K562 (cell line): Measurements from ENCODE around the gene BCL7B. TPM values are rescaled to one million over a fixed set of nuclear protein-coding genes. Genes with fewer than 3 reads are reported as not detected.
A peak's percentile ranks its signal among the peaks of the same experiment; 100 is the strongest.

Experiments used
- DIDO1 ChIP-seq: fragments of 450-650 bp; IDR thresholded peaks from 2 replicates; pipeline ENCODE4 v1.6.1; 2016; ENCODE audit warnings: low read depth, missing biosample characterization, missing genetic modification characterization
- EWSR1 ChIP-seq: fragments of 450-650 bp; IDR thresholded peaks from 2 replicates; pipeline ENCODE4 v1.6.1; 2018; ENCODE audit warnings: borderline replicate concordance, mild to moderate bottlenecking, low read depth, moderate library complexity; ENCODE audit not compliant: partially characterized antibody
- FOS ChIP-seq: IDR thresholded peaks from 3 replicates; pipeline ENCODE4 v1.6.1; 2011; ENCODE audit not compliant: insufficient read length; ENCODE audit errors: extremely low read depth
- KDM1A ChIP-seq, 2 experiments: fragments of 450-650 bp; IDR thresholded peaks; 2 replicates each; pipeline ENCODE4 v1.6.1; 2016; ENCODE audit warnings: mild to moderate bottlenecking in 2 of 2
- MGA ChIP-seq: fragments of 450-650 bp; IDR thresholded peaks from 2 replicates; pipeline ENCODE4 v1.6.1; 2016; ENCODE audit warnings: mild to moderate bottlenecking, moderate library complexity
- SMAD3 ChIP-seq: fragments of 450-650 bp; formaldehyde crosslinking; conservative IDR thresholded peaks from 2 replicates; pipeline ENCODE4 v1.4.0; 2020; ENCODE audit warnings: mild to moderate bottlenecking
- TAF15 ChIP-seq: fragments of 200-400 bp; formaldehyde crosslinking; IDR thresholded peaks from 2 replicates; pipeline ENCODE4 v1.6.1; 2017; ENCODE audit warnings: mild to moderate bottlenecking, low read depth, low read length, moderate library complexity
- ZNF764 ChIP-seq: fragments of 250-450 bp; sonication (Bioruptor Pico); IDR thresholded peaks from 2 replicates; pipeline ENCODE4 v1.4.0; 2020; ENCODE audit warnings: low read depth, mild to moderate bottlenecking, moderate library complexity
- ZNF830 ChIP-seq: fragments of 250-450 bp; sonication (Bioruptor Pico); IDR thresholded peaks from 2 replicates; pipeline ENCODE4 v1.5.0; 2021; ENCODE audit warnings: mild to moderate bottlenecking
- polyA plus RNA-seq, 8 experiments: library from polyadenylated mRNA; depleted of rRNA in 4 of 8; stranded (reverse) in 5 of 8; unstranded in 3 of 8; fragments of >200 nt; fragmentation: Nextera tagmentation in 2 of 8; fragmentation: Illumina TruSeq in 1 of 8; extraction: Ambion mirVana in 2 of 8; extraction: Trizol in 1 of 8; gene quantifications; 2 replicates each; pipeline versions ENCODE4 v1.2.1 to v1.2.3, GENCODE V29; 2011 to 2014; ENCODE audit warnings: inconsistent platforms in 1 of 8, missing spikeins in 1 of 8
- total RNA-seq, 7 experiments: library from RNA; depleted of rRNA in 6 of 7; stranded (reverse); fragments of >200 nt in 6 of 7; fragmentation: Illumina TruSeq in 2 of 7; extraction: Trizol in 2 of 7; gene quantifications; 2 replicates each; pipeline versions ENCODE4 v1.2.1 to v1.2.3, GENCODE V29; 2011 to 2021; ENCODE audit warnings: low replicate concordance in 1 of 7
- TF ChIP-seq, protein P1 (sequence below): fragments of 450-650 bp; formaldehyde crosslinking; IDR thresholded peaks from 2 replicates; pipeline ENCODE4 v1.4.0; 2020; ENCODE audit warnings: mild to moderate bottlenecking
- TF ChIP-seq, protein P2 (sequence below): fragments of 250-450 bp; sonication (Bioruptor Pico); IDR thresholded peaks from 2 replicates; pipeline ENCODE4 v1.4.0; 2020; ENCODE audit warnings: mild to moderate bottlenecking, moderate library complexity

BCL7B gene
- total and polyA plus RNA-seq, 9 of the 15 experiments (the other 6 are each of a cell fraction or from before 2014, with no cell fraction given): 10.0 to 73.2 (median 32.9) TPM

DNA sequence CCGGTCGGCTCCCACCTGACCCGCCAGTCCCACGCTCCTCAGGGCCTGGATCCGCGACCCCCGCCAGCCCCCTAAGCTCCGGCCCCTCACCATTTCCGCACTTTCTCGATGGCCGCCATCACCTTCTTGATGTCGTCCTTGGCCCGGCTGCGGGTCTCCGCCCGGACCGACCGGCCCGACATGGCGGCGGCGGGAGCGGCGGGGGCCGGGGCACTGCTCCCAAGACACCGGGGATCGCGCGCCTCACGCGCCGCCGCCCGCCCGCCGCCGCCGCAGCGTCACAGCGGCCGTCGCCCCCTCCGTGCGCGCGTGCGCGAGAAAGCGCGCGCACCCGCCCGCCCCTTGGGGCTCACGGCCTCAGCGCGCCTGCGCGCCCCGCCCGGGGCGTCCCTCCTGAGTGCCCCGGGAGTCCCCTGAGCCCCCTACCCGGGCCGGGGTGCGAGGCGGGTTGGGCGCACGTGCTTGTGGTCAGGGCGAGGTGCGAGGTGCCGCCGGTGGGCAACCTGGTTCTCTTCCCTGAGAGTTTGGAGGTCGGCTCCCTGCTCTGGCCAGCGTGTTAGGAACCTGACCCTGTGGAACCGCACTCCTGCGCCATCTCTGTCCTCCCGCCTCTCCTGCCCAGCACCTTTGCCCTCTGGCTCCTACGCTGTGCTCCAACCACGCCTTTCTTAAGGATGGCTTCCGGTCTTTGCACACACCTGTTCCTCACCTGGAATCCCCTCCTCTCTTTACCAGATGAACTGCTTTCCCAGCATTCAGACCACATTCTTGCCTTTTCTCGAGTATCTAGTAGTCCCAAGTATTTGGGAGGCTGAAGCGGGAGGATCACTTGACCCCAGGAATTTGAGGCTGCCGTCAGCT, at the start of gene BCL7B (continued):
- TF ChIP-seq EWSR1 (no peak), MGA (peak; percentile 99), DIDO1 (tag) (peak; percentile 61; the same call in 1 of the 2 replicates), FOS (no peak), SMAD3 (CRISPR knock-in tag) (peak; percentile 76; the same call in 1 of the 2 replicates), TAF15 (no peak), KDM1A (IDR thresholded peaks at IDR 0.05) (peak; percentile 66 to 86), ZNF830 (peak; percentile 89; the same call in 1 of the 2 replicates), ZNF764 (CRISPR knock-in tag) (no peak)
- TF ChIP-seq, protein P1, sequence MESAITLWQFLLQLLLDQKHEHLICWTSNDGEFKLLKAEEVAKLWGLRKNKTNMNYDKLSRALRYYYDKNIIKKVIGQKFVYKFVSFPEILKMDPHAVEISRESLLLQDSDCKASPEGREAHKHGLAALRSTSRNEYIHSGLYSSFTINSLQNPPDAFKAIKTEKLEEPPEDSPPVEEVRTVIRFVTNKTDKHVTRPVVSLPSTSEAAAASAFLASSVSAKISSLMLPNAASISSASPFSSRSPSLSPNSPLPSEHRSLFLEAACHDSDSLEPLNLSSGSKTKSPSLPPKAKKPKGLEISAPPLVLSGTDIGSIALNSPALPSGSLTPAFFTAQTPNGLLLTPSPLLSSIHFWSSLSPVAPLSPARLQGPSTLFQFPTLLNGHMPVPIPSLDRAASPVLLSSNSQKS: no peak
- TF ChIP-seq, protein P2, sequence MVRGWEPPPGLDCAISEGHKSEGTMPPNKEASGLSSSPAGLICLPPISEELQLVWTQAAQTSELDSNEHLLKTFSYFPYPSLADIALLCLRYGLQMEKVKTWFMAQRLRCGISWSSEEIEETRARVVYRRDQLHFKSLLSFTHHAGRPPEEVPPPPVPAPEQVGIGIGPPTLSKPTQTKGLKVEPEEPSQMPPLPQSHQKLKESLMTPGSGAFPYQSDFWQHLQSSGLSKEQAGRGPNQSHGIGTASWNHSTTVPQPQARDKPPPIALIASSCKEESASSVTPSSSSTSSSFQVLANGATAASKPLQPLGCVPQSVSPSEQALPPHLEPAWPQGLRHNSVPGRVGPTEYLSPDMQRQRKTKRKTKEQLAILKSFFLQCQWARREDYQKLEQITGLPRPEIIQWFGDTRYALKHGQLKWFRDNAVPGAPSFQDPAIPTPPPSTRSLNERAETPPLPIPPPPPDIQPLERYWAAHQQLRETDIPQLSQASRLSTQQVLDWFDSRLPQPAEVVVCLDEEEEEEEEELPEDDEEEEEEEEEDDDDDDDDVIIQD (CRISPR knock-in tag): no peak
